HepG2 (cell line): ENCODE data around the gene SHC1. TPM values are rescaled to one million over a fixed set of nuclear protein-coding genes. Genes with fewer than 3 reads are reported as not detected.

Experiments
- ATAC-seq: fragments of 200-7000 bp; cut with Tn5 transposase; 3 replicates; pipeline ENCODE4 v1.9.1; 2020; ENCODE audit warnings: mild to moderate bottlenecking, moderate library complexity
- BruUV-seq: library from RNA; stranded (reverse); fragments of 400-500 nt; replicated peaks from 2 replicates; lab custom pipeline; 2021; lab: Mats Ljungman, UMichigan
- CTCF ChIA-PET: fragments of 300-600 bp; formaldehyde crosslinking; extraction: SDS; loops from one replicate; lab custom pipeline; 2021; ENCODE audit warnings: low total read pairs, inconsistent platforms, low intra/inter-chr PET ratio; lab: Yijun Ruan, JAX
- POLR2A ChIA-PET: fragments of 350-600 bp; sonication (Branson Sonifier 250); formaldehyde crosslinking; loops from one replicate; lab custom pipeline; 2020; ENCODE audit warnings: antibody characterized with exemption, inconsistent platforms; lab: Yijun Ruan, JAX
- DNase-seq: peaks from one replicate; pipeline ENCODE4 v3.0.0-alpha.2; 2015; ENCODE audit warnings: low spot score
- FAIRE-seq: peaks from 3 replicates; lab custom pipeline; 2011; peaks lifted over from hg19 to GRCh38; lab: Jason Lieb, UNC
- H2AFZ ChIP-seq: one replicate; pipeline ENCODE4 v1.6.1; 2011; ENCODE audit warnings: low read length, inconsistent platforms
- H3K27ac ChIP-seq: fragments of 300-600 bp; 3 replicates; pipeline ENCODE4 v1.8.0; 2011; ENCODE audit warnings: mixed run types, mild to moderate bottlenecking, mixed read lengths, low read length, inconsistent platforms; ENCODE audit not compliant: insufficient read depth; ENCODE audit errors: extremely low read length
- H3K27me3 ChIP-seq, 2 experiments: fragments of 200-600 bp in 1 of 2; 2 replicates in 1 of 2; 3 replicates in 1 of 2; pipeline versions ENCODE4 v1.6.0 to v1.8.0; 2011; ENCODE audit warnings: low read length in 2 of 2, mild to moderate bottlenecking in 2 of 2, moderate library complexity in 2 of 2, inconsistent platforms in 1 of 2; ENCODE audit not compliant: insufficient read depth in 2 of 2, control insufficient read depth in 1 of 2
- H3K36me3 ChIP-seq, 2 experiments: fragments of 200-600 bp in 1 of 2; replicated peaks in 1 of 2; 2 replicates in 1 of 2; 3 replicates in 1 of 2; pipeline versions ENCODE4 v1.5.1 to v1.8.0; 2011; ENCODE audit warnings: low read length in 2 of 2, inconsistent platforms in 1 of 2; ENCODE audit not compliant: insufficient read depth in 2 of 2, control insufficient read depth in 1 of 2
- H3K4me1 ChIP-seq: 2 replicates; pipeline ENCODE4 v1.5.1; 2012; ENCODE audit warnings: low read length, inconsistent platforms; ENCODE audit not compliant: insufficient read depth
- H3K4me2 ChIP-seq: 2 replicates; pipeline ENCODE4 v1.6.0; 2011; ENCODE audit warnings: low read depth, low read length, inconsistent platforms
- H3K4me3 ChIP-seq, 3 experiments: fragments of 200-600 bp in 1 of 3; sonication (generic), shearing (Covaris generic) in 1 of 3; replicated peaks in 1 of 3; 2 replicates each; pipeline ENCODE4 v1.5.1; 2011 to 2016; ENCODE audit warnings: low read length in 3 of 3, inconsistent platforms in 2 of 3, low read depth in 2 of 3, mild to moderate bottlenecking in 2 of 3, control low read depth in 1 of 3, mixed read lengths in 1 of 3; ENCODE audit not compliant: insufficient read depth in 1 of 3
- H3K79me2 ChIP-seq: one replicate; pipeline ENCODE4 v1.6.1; 2011; ENCODE audit warnings: low read length, inconsistent platforms; ENCODE audit not compliant: insufficient read depth
- H3K9ac ChIP-seq: 2 replicates; pipeline ENCODE4 v1.6.0; 2011; ENCODE audit warnings: mild to moderate bottlenecking, low read depth, low read length, inconsistent platforms; ENCODE audit not compliant: insufficient read depth
- H3K9me3 ChIP-seq: 2 replicates; pipeline ENCODE4 v1.5.1; 2012; ENCODE audit warnings: mild to moderate bottlenecking, low read length
- H4K20me1 ChIP-seq: 2 replicates; pipeline ENCODE4 v1.6.0; 2011; ENCODE audit warnings: inconsistent platforms, mild to moderate bottlenecking, low read length, moderate library complexity; ENCODE audit not compliant: insufficient read depth
- FOXK2 ChIP-seq: fragments of 450-650 bp; IDR thresholded peaks from 2 replicates; pipeline ENCODE4 v1.6.1; 2016
- HDAC2 ChIP-seq: sonication (generic); formaldehyde crosslinking; IDR thresholded peaks from 2 replicates; pipeline ENCODE4 v1.4.0; 2020; ENCODE audit warnings: missing genetic modification reagents
- MZF1 ChIP-seq: sonication (generic); formaldehyde crosslinking; IDR thresholded peaks from 2 replicates; pipeline ENCODE4 v1.8.1; 2023; ENCODE audit warnings: mild to moderate bottlenecking, missing genetic modification reagents, borderline replicate concordance
- NFE2 ChIP-seq: sonication (generic); formaldehyde crosslinking; IDR thresholded peaks from 2 replicates; pipeline ENCODE4 v1.4.0; 2020; ENCODE audit warnings: missing genetic modification reagents
- TGIF2 ChIP-seq: IDR thresholded peaks from 2 replicates; pipeline ENCODE4 v1.6.1; 2016; ENCODE audit warnings: control low read depth, missing compliant biosample characterization
- XRCC5 ChIP-seq: fragments of 200-400 bp; formaldehyde crosslinking; optimal IDR thresholded peaks from 2 replicates; pipeline ENCODE3; 2017; ENCODE audit warnings: mild to moderate bottlenecking, low read length
- ZNF33A ChIP-seq: sonication (generic); formaldehyde crosslinking; IDR thresholded peaks from 2 replicates; pipeline ENCODE4 v1.5.1; 2020; ENCODE audit warnings: missing genetic modification reagents, mild to moderate bottlenecking, moderate library complexity, borderline replicate concordance
- WGBS: methylation state at CpG from one replicate; pipeline ENCODE4 v1.1.6; 2017; ENCODE audit warnings: low lambda C conversion rate; 5-methylcytosine and 5-hydroxymethylcytosine counted together
- in situ Hi-C: cut with HindIII; loops from 2 replicates; pipeline ENCODE4 v1.10.0; 2017; ENCODE audit warnings: low pct_unique_long_range_greater_than_20kb; ENCODE audit not compliant: extremely low pct_ligation_motif_present
- intact Hi-C: fragments of 100-400 bp; cut with micrococcal nuclease; formaldehyde crosslinking; loops from one replicate; pipeline ENCODE4 v1.10.0; 2022; ENCODE audit not compliant: unreplicated experiment
- polyA plus RNA-seq, 8 experiments: library from polyadenylated mRNA; depleted of rRNA in 3 of 8; stranded (reverse) in 7 of 8; unstranded in 1 of 8; fragments of >200 nt; fragmentation: Illumina TruSeq in 4 of 8; extraction: Trizol in 4 of 8; gene quantifications; 2 replicates each; pipeline versions ENCODE4 v1.2.1 to v1.2.3, GENCODE V29; 2011 to 2016; ENCODE audit warnings: low read depth in 4 of 8, missing spikeins in 1 of 8, mixed read lengths in 1 of 8; ENCODE audit not compliant: insufficient read depth in 1 of 8
- total RNA-seq, 5 experiments: library from RNA; depleted of rRNA; stranded (reverse); fragments of >200 nt; fragmentation: Illumina TruSeq; extraction: Trizol; gene quantifications; 2 replicates each; pipeline ENCODE4 v1.2.3, GENCODE V29; 2016; ENCODE audit warnings: low read depth in 1 of 5
- TF ChIP-seq, protein P1 (sequence below): sonication (generic); formaldehyde crosslinking; IDR thresholded peaks from 2 replicates; pipeline ENCODE4 v1.8.0; 2022; ENCODE audit warnings: low read depth, missing genetic modification reagents
- TF ChIP-seq, protein P2 (sequence below), 2 experiments: sonication (generic) in 1 of 2; formaldehyde crosslinking in 1 of 2; IDR thresholded peaks; 2 replicates each; pipeline versions ENCODE4 v1.4.0 to v1.6.1; 2018 to 2020; ENCODE audit warnings: missing genetic modification reagents in 2 of 2, borderline replicate concordance in 1 of 2, low read depth in 1 of 2, mild to moderate bottlenecking in 1 of 2, missing biosample characterization in 1 of 2
- TF ChIP-seq, protein P3 (sequence below): sonication (generic); formaldehyde crosslinking; IDR thresholded peaks from 2 replicates; pipeline ENCODE4 v1.8.0; 2022; ENCODE audit warnings: mild to moderate bottlenecking, missing genetic modification reagents, borderline replicate concordance

Gene SHC1
- total and polyA plus RNA-seq, 2 of the 13 experiments (the other 11 are each of a cell fraction or from before 2014, with no cell fraction given): 52.0 to 137 TPM

DNA sequence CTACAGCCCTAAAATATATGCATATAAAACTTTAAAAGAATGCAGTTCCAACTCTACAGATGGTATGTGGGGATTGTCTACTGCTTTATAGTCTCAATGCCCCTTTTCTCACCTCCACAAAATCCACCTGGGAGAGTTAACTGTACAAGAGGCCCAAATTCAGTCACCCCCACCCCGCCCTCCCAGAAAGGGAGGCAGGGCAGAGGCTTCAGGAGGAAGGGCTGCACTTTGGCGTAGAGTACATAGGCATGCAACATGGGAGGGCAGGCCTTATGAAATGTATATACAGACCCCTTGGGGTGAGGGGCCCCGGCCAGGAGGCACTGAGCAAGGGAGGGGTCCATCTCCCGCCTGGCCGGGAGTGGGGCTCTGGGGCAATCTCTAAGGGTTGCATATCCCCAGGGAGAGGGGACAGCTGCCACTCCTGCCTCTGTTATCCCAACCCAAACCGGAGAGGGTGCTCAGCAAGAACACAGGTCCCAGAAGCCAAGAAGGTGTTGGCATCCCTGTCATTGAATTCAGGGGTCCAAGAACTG lies 7.7 kb downstream of the SHC1 start:
- ATAC-seq: no peak
- in situ Hi-C loops: loop anchor here (5.0 kb wide), 1 partner anchor 34 kb away; no protein-coding TSS in a partner anchor
- no peak for DNase-seq
- no TSS peak for BruUV-seq
- no peaks in the 10 kb centered on the region for H3K9me3 ChIP-seq
- H3K4me3 ChIP-seq: peak overlapping the region; percentile 72 to 87 (median 80); a peak in 5 of 6 replicates
- no peaks in the 10 kb centered on the region; a peak in 1 of 5 replicates for H3K27me3 ChIP-seq
- WGBS: 83% methylated on average over 4 of the region's 6 CpGs
- peaks cover 20% of the 10 kb centered on the region for H3K79me2 ChIP-seq
- peak overlapping the region; percentile 92 for H3K4me2 ChIP-seq
- no peak overlapping the region for H2AFZ ChIP-seq
- intact Hi-C loops: no loop called here
- H4K20me1 ChIP-seq: no peaks in the 10 kb centered on the region
- no peak for FAIRE-seq
- H3K4me1 ChIP-seq: peaks cover 48% of the 10 kb centered on the region
- POLR2A ChIA-PET: interaction anchor here (8.3 kb wide), 1 partner anchor 10 kb away, joined by 148 read pairs; the partner anchor contains the start of genes CKS1B and SHC1
- H3K9ac ChIP-seq: peak overlapping the region; percentile 97
- peak overlapping the region; percentile 96 for H3K27ac ChIP-seq
- peaks cover 24 to 59% of the 10 kb centered on the region in 2 experiments for H3K36me3 ChIP-seq
- CTCF ChIA-PET: interaction anchor here (1.2 to 3.7 kb wide), 3 partner anchors 10 to 55 kb away, joined by 3 to 24 read pairs (median 4); no protein-coding TSS in a partner anchor
- TF ChIP-seq TGIF2 (no peak), XRCC5 (no peak), MZF1 (CRISPR knock-in tag) (no peak), HDAC2 (CRISPR knock-in tag) (no peak), ZNF33A (no peak), NFE2 (CRISPR knock-in tag) (no peak), FOXK2 (no peak)
- TF ChIP-seq, protein P1, sequence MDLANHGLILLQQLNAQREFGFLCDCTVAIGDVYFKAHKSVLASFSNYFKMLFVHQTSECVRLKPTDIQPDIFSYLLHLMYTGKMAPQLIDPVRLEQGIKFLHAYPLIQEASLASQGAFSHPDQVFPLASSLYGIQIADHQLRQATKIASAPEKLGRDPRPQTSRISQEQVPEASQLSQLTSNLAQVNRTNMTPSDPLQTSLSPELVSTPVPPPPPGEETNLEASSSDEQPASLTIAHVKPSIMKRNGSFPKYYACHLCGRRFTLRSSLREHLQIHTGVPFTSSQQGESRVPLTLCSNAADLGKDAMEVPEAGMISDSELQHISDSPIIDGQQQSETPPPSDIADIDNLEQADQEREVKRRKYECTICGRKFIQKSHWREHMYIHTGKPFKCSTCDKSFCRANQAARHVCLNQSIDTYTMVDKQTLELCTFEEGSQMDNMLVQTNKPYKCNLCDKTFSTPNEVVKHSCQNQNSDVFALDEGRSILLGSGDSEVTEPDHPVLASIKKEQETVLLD (CRISPR knock-in tag): no peak
- TF ChIP-seq, protein P2, sequence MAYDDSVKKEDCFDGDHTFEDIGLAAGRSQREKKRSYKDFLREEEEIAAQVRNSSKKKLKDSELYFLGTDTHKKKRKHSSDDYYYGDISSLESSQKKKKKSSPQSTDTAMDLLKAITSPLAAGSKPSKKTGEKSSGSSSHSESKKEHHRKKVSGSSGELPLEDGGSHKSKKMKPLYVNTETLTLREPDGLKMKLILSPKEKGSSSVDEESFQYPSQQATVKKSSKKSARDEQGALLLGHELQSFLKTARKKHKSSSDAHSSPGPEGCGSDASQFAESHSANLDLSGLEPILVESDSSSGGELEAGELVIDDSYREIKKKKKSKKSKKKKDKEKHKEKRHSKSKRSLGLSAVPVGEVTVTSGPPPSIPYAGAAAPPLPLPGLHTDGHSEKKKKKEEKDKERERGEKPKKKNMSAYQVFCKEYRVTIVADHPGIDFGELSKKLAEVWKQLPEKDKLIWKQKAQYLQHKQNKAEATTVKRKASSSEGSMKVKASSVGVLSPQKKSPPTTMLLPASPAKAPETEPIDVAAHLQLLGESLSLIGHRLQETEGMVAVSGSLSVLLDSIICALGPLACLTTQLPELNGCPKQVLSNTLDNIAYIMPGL (CRISPR knock-in tag; IDR thresholded peaks at IDR 0.05; ENCODE audit: borderline replicate concordance in 1 of 2, low read depth in 1 of 2): no peak
- TF ChIP-seq, protein P3, sequence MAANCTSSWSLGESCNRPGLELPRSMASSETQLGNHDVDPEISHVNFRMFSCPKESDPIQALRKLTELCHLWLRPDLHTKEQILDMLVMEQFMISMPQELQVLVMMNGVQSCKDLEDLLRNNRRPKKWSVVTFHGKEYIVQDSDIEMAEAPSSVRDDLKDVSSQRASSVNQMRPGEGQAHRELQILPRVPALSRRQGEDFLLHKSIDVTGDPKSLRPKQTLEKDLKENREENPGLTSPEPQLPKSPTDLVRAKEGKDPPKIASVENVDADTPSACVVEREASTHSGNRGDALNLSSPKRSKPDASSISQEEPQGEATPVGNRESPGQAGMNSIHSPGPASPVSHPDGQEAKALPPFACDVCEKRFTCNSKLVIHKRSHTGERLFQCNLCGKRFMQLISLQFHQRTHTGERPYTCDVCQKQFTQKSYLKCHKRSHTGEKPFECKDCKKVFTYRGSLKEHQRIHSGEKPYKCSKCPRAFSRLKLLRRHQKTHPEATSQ: no peak
